Omental fat pad (tissue), 4 donors: ENCODE data around the gene COL16A1. TPM values are rescaled to one million over a fixed set of nuclear protein-coding genes. Genes with fewer than 3 reads are reported as not detected.

ENCODE experiments used
- ATAC-seq: fragments of 150-250 bp; one replicate; pipeline ENCODE4 v1.9.1; 2016; ENCODE audit warnings: mild to moderate bottlenecking, moderate library complexity; ENCODE audit not compliant: low FRiP score
- DNase-seq: peaks from one replicate; pipeline ENCODE4 v3.0.0-alpha.2; 2019; ENCODE audit warnings: low spot score
- total RNA-seq, 4 donors: library from RNA; depleted of rRNA; stranded (reverse); fragments of >200 nt; gene quantifications; one replicate each; pipeline ENCODE4 v1.1.0, GENCODE V29; 2016
- TF ChIP-seq, protein P1 (sequence below), 3 donors: fragments of 450-650 bp; IDR thresholded peaks; one replicate each; pipeline ENCODE4 v1.5.1; 2016 to 2017; ENCODE audit warnings: antibody characterized with exemption in 3 of 3, mild to moderate bottlenecking in 3 of 3, moderate library complexity in 2 of 3

Gene COL16A1
- total RNA-seq, 4 donors from 2014 or later = 17.4 to 69.2 (median 21.7) TPM

DNA sequence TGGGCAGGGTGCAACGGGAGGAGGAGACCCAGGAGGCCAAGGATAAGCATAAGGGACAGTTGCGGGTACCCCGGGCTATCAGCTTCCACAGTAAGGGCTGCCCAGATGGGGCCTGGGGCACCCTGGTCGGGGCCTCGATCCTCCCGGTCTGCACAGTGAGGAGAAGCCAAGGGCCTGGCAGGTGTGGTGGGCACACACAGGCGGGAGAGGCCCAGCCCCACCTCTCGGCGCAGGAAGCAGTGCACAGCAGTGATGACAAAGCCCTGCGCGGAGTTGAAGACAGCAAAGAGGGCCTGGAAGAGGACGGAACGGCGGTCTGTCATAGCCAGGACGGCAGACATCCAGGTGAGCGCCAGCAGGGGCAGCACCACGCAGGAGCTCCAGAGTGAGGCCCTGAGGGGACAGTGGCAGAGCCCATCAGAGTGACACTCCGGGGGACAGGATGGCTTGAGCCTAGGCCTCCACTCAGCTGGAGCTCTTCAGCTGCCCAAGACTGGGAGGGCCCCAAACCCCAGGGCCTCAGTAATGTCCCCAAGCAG, 29.0 kb upstream of the COL16A1 start:
- TF ChIP-seq, protein P1, sequence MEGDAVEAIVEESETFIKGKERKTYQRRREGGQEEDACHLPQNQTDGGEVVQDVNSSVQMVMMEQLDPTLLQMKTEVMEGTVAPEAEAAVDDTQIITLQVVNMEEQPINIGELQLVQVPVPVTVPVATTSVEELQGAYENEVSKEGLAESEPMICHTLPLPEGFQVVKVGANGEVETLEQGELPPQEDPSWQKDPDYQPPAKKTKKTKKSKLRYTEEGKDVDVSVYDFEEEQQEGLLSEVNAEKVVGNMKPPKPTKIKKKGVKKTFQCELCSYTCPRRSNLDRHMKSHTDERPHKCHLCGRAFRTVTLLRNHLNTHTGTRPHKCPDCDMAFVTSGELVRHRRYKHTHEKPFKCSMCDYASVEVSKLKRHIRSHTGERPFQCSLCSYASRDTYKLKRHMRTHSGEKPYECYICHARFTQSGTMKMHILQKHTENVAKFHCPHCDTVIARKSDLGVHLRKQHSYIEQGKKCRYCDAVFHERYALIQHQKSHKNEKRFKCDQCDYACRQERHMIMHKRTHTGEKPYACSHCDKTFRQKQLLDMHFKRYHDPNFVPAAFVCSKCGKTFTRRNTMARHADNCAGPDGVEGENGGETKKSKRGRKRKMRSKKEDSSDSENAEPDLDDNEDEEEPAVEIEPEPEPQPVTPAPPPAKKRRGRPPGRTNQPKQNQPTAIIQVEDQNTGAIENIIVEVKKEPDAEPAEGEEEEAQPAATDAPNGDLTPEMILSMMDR (IDR thresholded peaks at IDR 0.05) = no peak
- no peak for ATAC-seq
- no peak for DNase-seq

GRCh38 chr1:31732343-31732742, 28.5 kb upstream of the COL16A1 start:
- TF ChIP-seq, protein P1 (IDR thresholded peaks at IDR 0.05) = no peak
- ATAC-seq (no peak), DNase-seq (no peak)

DNA sequence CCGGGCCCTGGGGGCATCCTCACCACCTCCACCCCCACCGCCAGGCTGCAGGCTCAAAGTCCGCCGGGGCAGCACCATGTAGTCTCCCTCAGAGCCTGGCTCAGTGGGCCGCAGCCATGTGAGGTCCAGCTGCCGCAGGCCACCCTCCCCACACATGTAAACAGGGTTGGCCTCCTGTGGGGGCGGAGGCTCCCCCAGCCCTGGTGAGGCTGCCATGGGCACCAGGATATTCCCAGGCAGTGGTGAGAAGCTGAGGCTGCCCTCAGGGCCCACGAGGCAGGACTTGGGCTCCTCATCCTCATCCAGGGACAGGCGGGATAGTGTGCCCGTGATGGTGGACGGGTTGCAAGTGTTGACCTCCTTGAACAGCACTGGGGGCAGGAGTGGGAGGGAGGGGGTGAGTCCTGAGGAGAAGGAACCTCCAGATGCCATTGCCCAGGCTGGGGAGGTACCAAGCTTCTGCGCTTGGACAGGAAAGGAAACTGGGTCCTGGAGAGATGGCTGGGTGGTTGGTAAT, 27.3 kb upstream of the COL16A1 start:
- ATAC-seq (no peak), DNase-seq (no peak)
- TF ChIP-seq, protein P1 (IDR thresholded peaks at IDR 0.05) = no peak

- TF ChIP-seq, protein P1 (IDR thresholded peaks at IDR 0.05) = no peak
- ATAC-seq (no peak), DNase-seq (no peak)
Observed at GRCh38 chr1:31730336-31731048, 26.7 kb upstream of the COL16A1 start.

GRCh38 chr1:31727849-31728248, 24.0 kb upstream of the COL16A1 start:
- no peak for ATAC-seq
- DNase-seq = no peak
- TF ChIP-seq, protein P1 (IDR thresholded peaks at IDR 0.05) = no peak

DNA sequence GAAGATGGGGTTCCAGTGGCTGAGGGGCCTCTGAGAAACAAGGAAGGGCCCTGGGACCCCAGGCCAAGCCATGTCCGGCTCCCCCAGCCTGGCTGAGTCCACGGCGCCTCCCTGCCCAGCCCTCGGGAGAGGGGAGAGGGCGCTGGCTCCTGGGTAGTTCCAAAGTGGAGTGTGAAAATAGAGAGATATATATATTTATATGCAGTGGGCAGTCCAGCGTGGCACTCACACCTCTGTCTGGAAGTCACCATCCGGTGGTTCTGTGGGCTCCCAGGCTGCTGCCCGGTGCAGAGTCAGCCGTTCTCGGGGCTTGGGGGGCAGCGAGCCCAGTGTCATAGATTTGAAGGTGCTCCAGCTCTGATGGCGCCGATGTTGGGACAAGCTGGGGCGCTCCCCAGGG, 23.4 kb upstream of the COL16A1 start:
- TF ChIP-seq, protein P1 (IDR thresholded peaks at IDR 0.05) = no peak
- no peak for DNase-seq
- no peak for ATAC-seq

GRCh38 chr1:31726715-31727114, 22.9 kb upstream of the COL16A1 start:
- ATAC-seq = no peak
- DNase-seq = no peak
- TF ChIP-seq, protein P1 (IDR thresholded peaks at IDR 0.05) = no peak
